Liver (tissue), 9 donors: ENCODE results near the gene SREK1. TPM values are rescaled to one million over a fixed set of nuclear protein-coding genes. Genes with fewer than 3 reads are reported as not detected.

Source experiments
- DNase-seq: peaks from one replicate; pipeline ENCODE4 v3.0.0-alpha.2; 2017; ENCODE audit warnings: low spot score
- H3K27ac ChIP-seq, 2 donors: one replicate each; pipeline ENCODE4 v1.7.0; 2013; ENCODE audit warnings: inconsistent platforms in 2 of 2, low read length in 2 of 2, control low read depth in 1 of 2, low read depth in 1 of 2, mild to moderate bottlenecking in 1 of 2
- H3K27me3 ChIP-seq, 4 donors: one replicate each; pipeline versions ENCODE4 v1.6.1 to v1.7.0; 2013; ENCODE audit warnings: low read length in 3 of 4, inconsistent platforms in 1 of 4, mild to moderate bottlenecking in 1 of 4, moderate library complexity in 1 of 4; ENCODE audit not compliant: control insufficient read depth in 4 of 4, insufficient read depth in 4 of 4
- H3K36me3 ChIP-seq, 4 donors: one replicate each; pipeline versions ENCODE4 v1.6.1 to v1.7.0; 2013; ENCODE audit warnings: low read length in 3 of 4, mild to moderate bottlenecking in 3 of 4, low read depth in 1 of 4, moderate library complexity in 1 of 4; ENCODE audit not compliant: control insufficient read depth in 4 of 4, insufficient read depth in 3 of 4
- H3K4me1 ChIP-seq, 4 donors: one replicate each; pipeline versions ENCODE4 v1.6.1 to v1.7.0; 2013; ENCODE audit warnings: low read length in 3 of 4, mild to moderate bottlenecking in 3 of 4, moderate library complexity in 1 of 4; ENCODE audit not compliant: control insufficient read depth in 4 of 4, insufficient read depth in 4 of 4
- H3K4me3 ChIP-seq, 3 donors: one replicate each; pipeline versions ENCODE4 v1.6.1 to v1.7.0; 2013; ENCODE audit warnings: low read length in 3 of 3, control low read depth in 1 of 3, low read depth in 1 of 3, mild to moderate bottlenecking in 1 of 3
- H3K9ac ChIP-seq, 2 donors: one replicate each; pipeline ENCODE4 v1.7.0; 2013; ENCODE audit warnings: low read length in 2 of 2, mild to moderate bottlenecking in 2 of 2, moderate library complexity in 2 of 2, control low read depth in 1 of 2, low read depth in 1 of 2
- H3K9me3 ChIP-seq, 4 donors: one replicate each; pipeline versions ENCODE4 v1.6.1 to v1.7.0; 2013; ENCODE audit warnings: low read length in 3 of 4; ENCODE audit not compliant: control insufficient read depth in 4 of 4
- EGR1 ChIP-seq, 2 donors: IDR thresholded peaks; 2 replicates each; pipeline ENCODE4 v1.6.1; 2016 to 2018; ENCODE audit warnings: antibody characterized with exemption in 2 of 2, low read depth in 2 of 2
- GABPA ChIP-seq, 2 donors: IDR thresholded peaks in 1 of 2; conservative IDR thresholded peaks in 1 of 2; 2 replicates each; pipeline ENCODE4 v1.6.1; 2016; ENCODE audit warnings: antibody characterized with exemption in 2 of 2, mild to moderate bottlenecking in 1 of 2, moderate library complexity in 1 of 2
- HNF4G ChIP-seq: IDR thresholded peaks from 2 replicates; pipeline ENCODE4 v1.6.1; 2016; ENCODE audit warnings: antibody characterized with exemption
- JUND ChIP-seq, 2 donors: IDR thresholded peaks; 2 replicates each; pipeline ENCODE4 v1.6.1; 2016; ENCODE audit warnings: antibody characterized with exemption in 2 of 2
- NR2F2 ChIP-seq: IDR thresholded peaks from 2 replicates; pipeline ENCODE4 v1.6.1; 2016; ENCODE audit warnings: antibody characterized with exemption
- REST ChIP-seq: IDR thresholded peaks from 2 replicates; pipeline ENCODE4 v1.6.1; 2016; ENCODE audit warnings: antibody characterized with exemption, mild to moderate bottlenecking
- SP1 ChIP-seq: IDR thresholded peaks from 2 replicates; pipeline ENCODE4 v1.6.1; 2018; ENCODE audit warnings: antibody characterized with exemption, mild to moderate bottlenecking
- YY1 ChIP-seq: IDR thresholded peaks from 2 replicates; pipeline ENCODE4 v1.6.1; 2016; ENCODE audit warnings: antibody characterized with exemption, mild to moderate bottlenecking
- WGBS: extraction: QIAGEN DNeasy Blood & Tissue Kit; methylation state at CpG from one replicate; pipeline ENCODE4 v1.1.7; 2013; 5-methylcytosine and 5-hydroxymethylcytosine counted together
- polyA plus RNA-seq, 2 donors: library from polyadenylated mRNA; stranded (reverse) in 1 of 2; unstranded in 1 of 2; fragments of 200-250 nt in 1 of 2; fragments of >200 nt in 1 of 2; fragmentation: Nextera tagmentation in 1 of 2; extraction: Ambion mirVana in 1 of 2; gene quantifications; one replicate each; pipeline versions ENCODE4 v1.2.1 to v1.2.3, GENCODE V29; 2013 to 2015
- total RNA-seq, 2 donors: library from RNA; depleted of rRNA; stranded (reverse); fragments of >200 nt; gene quantifications; one replicate each; pipeline ENCODE4 v1.2.3, GENCODE V29; 2014
- TF ChIP-seq, protein P1 (sequence below): IDR thresholded peaks from 2 replicates; pipeline ENCODE4 v1.6.1; 2016; ENCODE audit warnings: antibody characterized with exemption
- TF ChIP-seq, protein P2 (sequence below): IDR thresholded peaks from 2 replicates; pipeline ENCODE4 v1.6.1; 2016; ENCODE audit warnings: antibody characterized with exemption
- TF ChIP-seq, protein P3 (sequence below): IDR thresholded peaks from 2 replicates; pipeline ENCODE4 v1.6.1; 2016; ENCODE audit warnings: antibody characterized with exemption
- TF ChIP-seq, protein P4 (sequence below): fragments of 150-350 bp; IDR thresholded peaks from 2 replicates; pipeline ENCODE4 v1.5.1; 2017; ENCODE audit warnings: improper control_type of control experiment, low read depth, low read length; ENCODE audit not compliant: missing input control
- donor health status: healthy.
- donor health status: healthy.
- donor health status: healthy.
- donor health status: healthy.
- donor health status: healthy.

SREK1 gene
- total and polyA plus RNA-seq, 4 donors: 10.2 to 85.8 (median 43.9) TPM

DNA sequence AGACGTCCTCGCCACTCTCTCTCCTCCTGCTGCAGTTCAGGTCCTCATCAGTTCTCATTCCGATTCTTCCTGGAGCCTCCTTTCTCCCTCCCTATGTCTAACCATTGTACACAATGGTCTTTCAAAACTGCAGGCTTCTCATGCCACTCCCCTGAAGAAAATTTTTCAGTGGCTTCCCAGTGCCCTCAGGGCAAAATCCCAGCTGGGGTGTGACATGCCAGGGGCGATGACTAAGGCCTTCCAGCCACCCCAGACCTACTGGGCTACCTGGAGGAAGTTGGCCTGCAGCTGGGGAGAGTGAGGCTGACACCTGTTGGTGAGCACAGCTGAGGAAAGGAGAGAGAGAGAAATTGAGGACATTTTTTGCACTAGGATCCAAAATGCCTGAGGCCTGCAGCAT, 65.2 kb downstream of the SREK1 start:
- Histone ChIP-seq H3K27ac (no peak overlapping the region), H3K36me3 (no peaks in the 10 kb centered on the region), H3K9ac (no peak overlapping the region), H3K4me3 (no peak overlapping the region), H3K4me1 (no peaks in the 10 kb centered on the region), H3K27me3 (no peaks in the 10 kb centered on the region), H3K9me3 (no peaks in the 10 kb centered on the region)
- no peak for DNase-seq
- 92% methylated on average over 4 of the region's 4 CpGs for WGBS
- TF ChIP-seq EGR1 (IDR thresholded peaks at IDR 0.05; ENCODE audit: low read depth in 2 of 2) (no peak), YY1 (no peak), HNF4G (no peak), REST (no peak), NR2F2 (no peak), SP1 (no peak), GABPA (IDR thresholded peaks at IDR 0.05 in 1 of 2, conservative IDR thresholded peaks at IDR 0.05 in 1 of 2) (no peak)
- TF ChIP-seq, protein P1, sequence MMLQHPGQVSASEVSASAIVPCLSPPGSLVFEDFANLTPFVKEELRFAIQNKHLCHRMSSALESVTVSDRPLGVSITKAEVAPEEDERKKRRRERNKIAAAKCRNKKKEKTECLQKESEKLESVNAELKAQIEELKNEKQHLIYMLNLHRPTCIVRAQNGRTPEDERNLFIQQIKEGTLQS: no peak
- TF ChIP-seq, protein P2, sequence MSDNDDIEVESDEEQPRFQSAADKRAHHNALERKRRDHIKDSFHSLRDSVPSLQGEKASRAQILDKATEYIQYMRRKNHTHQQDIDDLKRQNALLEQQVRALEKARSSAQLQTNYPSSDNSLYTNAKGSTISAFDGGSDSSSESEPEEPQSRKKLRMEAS: no peak
- TF ChIP-seq, protein P3, sequence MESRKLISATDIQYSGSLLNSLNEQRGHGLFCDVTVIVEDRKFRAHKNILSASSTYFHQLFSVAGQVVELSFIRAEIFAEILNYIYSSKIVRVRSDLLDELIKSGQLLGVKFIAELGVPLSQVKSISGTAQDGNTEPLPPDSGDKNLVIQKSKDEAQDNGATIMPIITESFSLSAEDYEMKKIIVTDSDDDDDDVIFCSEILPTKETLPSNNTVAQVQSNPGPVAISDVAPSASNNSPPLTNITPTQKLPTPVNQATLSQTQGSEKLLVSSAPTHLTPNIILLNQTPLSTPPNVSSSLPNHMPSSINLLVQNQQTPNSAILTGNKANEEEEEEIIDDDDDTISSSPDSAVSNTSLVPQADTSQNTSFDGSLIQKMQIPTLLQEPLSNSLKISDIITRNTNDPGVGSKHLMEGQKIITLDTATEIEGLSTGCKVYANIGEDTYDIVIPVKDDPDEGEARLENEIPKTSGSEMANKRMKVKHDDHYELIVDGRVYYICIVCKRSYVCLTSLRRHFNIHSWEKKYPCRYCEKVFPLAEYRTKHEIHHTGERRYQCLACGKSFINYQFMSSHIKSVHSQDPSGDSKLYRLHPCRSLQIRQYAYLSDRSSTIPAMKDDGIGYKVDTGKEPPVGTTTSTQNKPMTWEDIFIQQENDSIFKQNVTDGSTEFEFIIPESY: no peak

GRCh38 chr5:66209794-66210193, 65.7 kb downstream of the SREK1 start:
- no peak overlapping the region for H3K9ac ChIP-seq
- TF ChIP-seq REST (no peak), JUND (IDR thresholded peaks at IDR 0.05) (no peak), HNF4G (no peak)
- TF ChIP-seq, protein P3: no peak
- TF ChIP-seq, protein P2: no peak
- TF ChIP-seq, protein P4, sequence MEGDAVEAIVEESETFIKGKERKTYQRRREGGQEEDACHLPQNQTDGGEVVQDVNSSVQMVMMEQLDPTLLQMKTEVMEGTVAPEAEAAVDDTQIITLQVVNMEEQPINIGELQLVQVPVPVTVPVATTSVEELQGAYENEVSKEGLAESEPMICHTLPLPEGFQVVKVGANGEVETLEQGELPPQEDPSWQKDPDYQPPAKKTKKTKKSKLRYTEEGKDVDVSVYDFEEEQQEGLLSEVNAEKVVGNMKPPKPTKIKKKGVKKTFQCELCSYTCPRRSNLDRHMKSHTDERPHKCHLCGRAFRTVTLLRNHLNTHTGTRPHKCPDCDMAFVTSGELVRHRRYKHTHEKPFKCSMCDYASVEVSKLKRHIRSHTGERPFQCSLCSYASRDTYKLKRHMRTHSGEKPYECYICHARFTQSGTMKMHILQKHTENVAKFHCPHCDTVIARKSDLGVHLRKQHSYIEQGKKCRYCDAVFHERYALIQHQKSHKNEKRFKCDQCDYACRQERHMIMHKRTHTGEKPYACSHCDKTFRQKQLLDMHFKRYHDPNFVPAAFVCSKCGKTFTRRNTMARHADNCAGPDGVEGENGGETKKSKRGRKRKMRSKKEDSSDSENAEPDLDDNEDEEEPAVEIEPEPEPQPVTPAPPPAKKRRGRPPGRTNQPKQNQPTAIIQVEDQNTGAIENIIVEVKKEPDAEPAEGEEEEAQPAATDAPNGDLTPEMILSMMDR: no peak
- no peak overlapping the region for H3K4me3 ChIP-seq
- no peaks in the 10 kb centered on the region for H3K4me1 ChIP-seq
- no peak overlapping the region for H3K27ac ChIP-seq
- no peaks in the 10 kb centered on the region for H3K9me3 ChIP-seq
- H3K36me3 ChIP-seq: no peaks in the 10 kb centered on the region
- H3K27me3 ChIP-seq: no peaks in the 10 kb centered on the region
- 87% methylated on average over 6 of the region's 6 CpGs for WGBS
- no peak for DNase-seq
